MM.1S (cell line): Measurements from ENCODE around the gene ERF.
A peak's percentile ranks its signal among the peaks of the same experiment; 100 is the strongest.
"Not testable (repeated sequence)": the region's sequence is repeated elsewhere in the genome, so short reads cannot be mapped to it uniquely, and the experiment has no call there.

Experiments used
- DNase-seq: peaks from one replicate; pipeline ENCODE4 v3.0.0-alpha.2; 2015
- H2AFZ ChIP-seq: fragments of 300-600 bp; sonication (generic); 2 replicates; pipeline ENCODE4 v1.6.0; 2016; ENCODE audit warnings: antibody characterized with exemption, low read length
- H3F3A ChIP-seq: fragments of 300-600 bp; sonication (generic); 2 replicates; pipeline ENCODE4 v1.6.1; 2016; ENCODE audit warnings: mild to moderate bottlenecking, antibody characterized with exemption, low read length, moderate library complexity, mixed read lengths; ENCODE audit not compliant: insufficient read depth
- H3K27ac ChIP-seq: fragments of 300-600 bp; sonication (generic); 2 replicates; pipeline ENCODE4 v1.5.1; 2016; ENCODE audit warnings: mild to moderate bottlenecking, low read length
- H3K27me3 ChIP-seq: fragments of 300-600 bp; sonication (generic); replicated peaks from 2 replicates; pipeline ENCODE4 v1.6.0; 2016; ENCODE audit warnings: low read length; ENCODE audit not compliant: insufficient read depth
- H3K36me3 ChIP-seq: fragments of 300-600 bp; sonication (generic); replicated peaks from 2 replicates; pipeline ENCODE4 v1.6.1; 2016; ENCODE audit warnings: mild to moderate bottlenecking, low read length, mixed read lengths; ENCODE audit not compliant: insufficient read depth
- H3K4me1 ChIP-seq: fragments of 300-600 bp; sonication (generic); 2 replicates; pipeline ENCODE4 v1.6.1; 2016; ENCODE audit warnings: low read length, mixed read lengths
- H3K4me2 ChIP-seq: fragments of 300-600 bp; sonication (generic); 2 replicates; pipeline ENCODE4 v1.6.0; 2016; ENCODE audit warnings: low read depth, low read length
- H3K4me3 ChIP-seq: fragments of 300-600 bp; sonication (generic); 2 replicates; pipeline ENCODE4 v1.5.1; 2016; ENCODE audit warnings: low read length, mixed read lengths
- H3K79me2 ChIP-seq: fragments of 300-600 bp; sonication (generic); 2 replicates; pipeline ENCODE4 v1.6.1; 2016; ENCODE audit warnings: mixed run types, low read length, mixed read lengths
- H3K9ac ChIP-seq: fragments of 300-600 bp; sonication (generic); 2 replicates; pipeline ENCODE4 v1.6.1; 2016; ENCODE audit warnings: low read length, mixed read lengths
- H3K9me2 ChIP-seq: fragments of 300-600 bp; sonication (generic); replicated peaks from 2 replicates; pipeline ENCODE4 v1.6.1; 2016; ENCODE audit warnings: mild to moderate bottlenecking, low read length, mixed read lengths; ENCODE audit not compliant: insufficient read depth
- H3K9me3 ChIP-seq: fragments of 300-600 bp; sonication (generic); replicated peaks from 2 replicates; pipeline ENCODE4 v1.6.1; 2016; ENCODE audit warnings: mild to moderate bottlenecking, low read length, mixed read lengths; ENCODE audit not compliant: insufficient read depth
- H4K20me1 ChIP-seq: fragments of 300-600 bp; sonication (generic); 2 replicates; pipeline ENCODE4 v1.6.1; 2016; ENCODE audit warnings: mild to moderate bottlenecking, low read length, moderate library complexity, mixed read lengths; ENCODE audit not compliant: insufficient read depth
- EZH2 ChIP-seq: fragments of 300-600 bp; sonication (generic); optimal IDR thresholded peaks from 2 replicates; pipeline ENCODE3; 2017; ENCODE audit warnings: low read depth, mild to moderate bottlenecking, antibody characterized with exemption, low read length, mixed read lengths
- EZH2phosphoT487 ChIP-seq: fragments of 300-600 bp; sonication (generic); IDR thresholded peaks from 2 replicates; pipeline ENCODE4 v1.6.1; 2018; ENCODE audit warnings: antibody characterized with exemption, low read length
- TF ChIP-seq, protein P1 (sequence below): fragments of 300-600 bp; sonication (generic); IDR thresholded peaks from 2 replicates; pipeline ENCODE4 v1.5.1; 2016; ENCODE audit warnings: antibody characterized with exemption, low read length, mixed read lengths

The ERF gene

DNA sequence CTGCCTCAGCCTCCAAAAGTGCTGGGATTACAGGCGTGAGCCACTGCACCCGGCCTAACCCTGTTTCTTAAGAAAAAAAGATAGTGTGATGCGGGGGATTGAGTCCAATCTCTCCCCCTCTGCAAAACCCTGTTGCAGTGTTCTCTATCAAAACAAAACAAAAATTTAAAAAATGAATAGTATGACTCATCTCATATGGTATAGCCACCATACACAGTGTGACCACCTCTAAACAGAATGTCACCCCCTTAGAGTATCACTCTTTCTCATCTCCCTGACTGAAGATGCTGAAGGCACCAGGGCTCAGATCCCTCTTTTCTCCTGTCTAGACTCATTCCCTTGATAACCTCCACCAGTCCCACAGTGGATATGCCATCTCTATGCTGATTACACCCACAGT lies 6.8 kb upstream of the ERF start:
- no peaks in the 10 kb centered on the region for H3K9me2 ChIP-seq
- H4K20me1 ChIP-seq, result no peaks in the 10 kb centered on the region
- no peaks in the 10 kb centered on the region for H3K4me1 ChIP-seq
- no peak for DNase-seq
- no peaks in the 10 kb centered on the region for H3K79me2 ChIP-seq
- H3K27me3 ChIP-seq, result peaks cover 9% of the 10 kb centered on the region; the same call in 1 of the 2 replicates
- TF ChIP-seq, protein P1, sequence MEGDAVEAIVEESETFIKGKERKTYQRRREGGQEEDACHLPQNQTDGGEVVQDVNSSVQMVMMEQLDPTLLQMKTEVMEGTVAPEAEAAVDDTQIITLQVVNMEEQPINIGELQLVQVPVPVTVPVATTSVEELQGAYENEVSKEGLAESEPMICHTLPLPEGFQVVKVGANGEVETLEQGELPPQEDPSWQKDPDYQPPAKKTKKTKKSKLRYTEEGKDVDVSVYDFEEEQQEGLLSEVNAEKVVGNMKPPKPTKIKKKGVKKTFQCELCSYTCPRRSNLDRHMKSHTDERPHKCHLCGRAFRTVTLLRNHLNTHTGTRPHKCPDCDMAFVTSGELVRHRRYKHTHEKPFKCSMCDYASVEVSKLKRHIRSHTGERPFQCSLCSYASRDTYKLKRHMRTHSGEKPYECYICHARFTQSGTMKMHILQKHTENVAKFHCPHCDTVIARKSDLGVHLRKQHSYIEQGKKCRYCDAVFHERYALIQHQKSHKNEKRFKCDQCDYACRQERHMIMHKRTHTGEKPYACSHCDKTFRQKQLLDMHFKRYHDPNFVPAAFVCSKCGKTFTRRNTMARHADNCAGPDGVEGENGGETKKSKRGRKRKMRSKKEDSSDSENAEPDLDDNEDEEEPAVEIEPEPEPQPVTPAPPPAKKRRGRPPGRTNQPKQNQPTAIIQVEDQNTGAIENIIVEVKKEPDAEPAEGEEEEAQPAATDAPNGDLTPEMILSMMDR, result no peak
- TF ChIP-seq EZH2 (no peak), EZH2phosphoT487 (no peak)
- no peak overlapping the region for H2AFZ ChIP-seq
- H3K9me3 ChIP-seq, result no peaks in the 10 kb centered on the region
- H3F3A ChIP-seq, result no peaks in the 10 kb centered on the region
- H3K27ac ChIP-seq, result no peak overlapping the region
- H3K9ac ChIP-seq, result no peak overlapping the region
- H3K36me3 ChIP-seq, result no peaks in the 10 kb centered on the region
- H3K4me2 ChIP-seq, result no peak overlapping the region
- no peak overlapping the region for H3K4me3 ChIP-seq

- not testable (repeated sequence) for H3K36me3 ChIP-seq, H3K9ac ChIP-seq, H3K4me3 ChIP-seq, H4K20me1 ChIP-seq, H3F3A ChIP-seq, H2AFZ ChIP-seq, H3K4me2 ChIP-seq, H3K9me3 ChIP-seq, H3K27ac ChIP-seq, H3K9me2 ChIP-seq, H3K4me1 ChIP-seq
- DNase-seq, result peak; percentile 3
- Histone ChIP-seq H3K79me2 (peaks cover 14% of the 10 kb centered on the region), H3K27me3 (peaks cover 18% of the 10 kb centered on the region)
Measured at GRCh38 chr19:42257842-42258241, 2.9 kb upstream of the ERF start.

- peaks cover 26% of the 10 kb centered on the region for H3K79me2 ChIP-seq
- TF ChIP-seq EZH2phosphoT487, result no peak
- TF ChIP-seq, protein P1, result no peak
- TF ChIP-seq EZH2, result no peak
- no peak overlapping the region for H3K27ac ChIP-seq
- H3F3A ChIP-seq, result no peaks in the 10 kb centered on the region; the same call in 1 of the 2 replicates
- peak overlapping the region; percentile 91 for H2AFZ ChIP-seq
- peak overlapping the region; percentile 61; the same call in 1 of the 2 replicates for H3K9ac ChIP-seq
- H3K9me3 ChIP-seq, result no peaks in the 10 kb centered on the region
- 0 out of 2 replicates have a peak, but pooled peaks cover 8% of the 10 kb centered on the region for H3K4me1 ChIP-seq
- no peaks in the 10 kb centered on the region for H3K9me2 ChIP-seq
- no peaks in the 10 kb centered on the region for H3K36me3 ChIP-seq
- peaks cover 13% of the 10 kb centered on the region for H3K27me3 ChIP-seq
- H3K4me3 ChIP-seq, result peak overlapping the region; percentile 76
- peak overlapping the region; percentile 100 for H3K4me2 ChIP-seq
- peak; percentile 5 for DNase-seq
- no peaks in the 10 kb centered on the region for H4K20me1 ChIP-seq
Measured at GRCh38 chr19:42255766-42256745, 1.1 kb upstream of the ERF start.
